GM11168 (cell line): ENCODE results near the gene PRRC1.
"Not testable (repeated sequence)": the region's sequence is repeated elsewhere in the genome, so short reads cannot be mapped to it uniquely, and the experiment has no call there.

Experiments
- in situ Hi-C: fragments of 300-500 bp; cut with MboI; formaldehyde crosslinking; loops from one replicate; pipeline ENCODE4 v1.12.0; 2022; ENCODE audit warnings: low sequenced_read_pairs; ENCODE audit not compliant: unreplicated experiment

Gene PRRC1

DNA sequence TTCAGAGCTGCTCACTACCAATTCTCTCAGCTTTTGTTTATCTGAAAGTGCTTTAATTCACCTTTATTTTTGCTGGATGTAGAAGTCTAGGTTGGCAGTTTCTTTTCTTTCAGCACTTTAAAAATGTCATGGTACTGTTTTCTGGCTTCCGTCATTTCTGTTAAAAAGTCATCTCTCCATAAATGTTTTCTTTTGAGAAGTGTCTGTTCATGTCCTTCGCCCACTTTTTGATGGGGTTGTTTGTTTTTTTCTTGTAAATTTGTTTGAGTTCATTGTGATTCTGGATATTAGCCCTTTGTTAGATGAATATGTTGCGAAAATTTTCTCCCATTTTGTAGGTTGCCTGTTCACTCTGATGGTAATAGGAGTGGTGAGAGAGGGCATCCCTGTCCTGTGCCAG lies 23.1 kb downstream of the PRRC1 start:
- in situ Hi-C loops = not testable (repeated sequence)

DNA sequence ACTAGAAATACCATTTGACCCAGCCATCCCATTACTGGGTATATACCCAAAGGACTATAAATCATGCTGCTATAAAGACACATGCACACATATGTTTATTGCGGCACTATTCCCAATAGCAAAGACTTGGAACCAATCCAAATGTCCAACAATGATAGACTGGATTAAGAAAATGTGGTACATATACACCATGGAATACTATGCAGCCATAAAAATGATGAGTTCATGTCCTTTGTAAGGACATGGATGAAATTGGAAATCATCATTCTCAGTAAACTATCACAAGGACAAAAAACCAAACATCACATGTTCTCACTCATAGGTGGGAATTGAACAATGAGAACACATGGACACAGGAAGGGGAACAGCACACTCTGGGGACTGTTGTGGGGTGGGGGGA lies 27.8 kb downstream of the PRRC1 start:
- in situ Hi-C loops = not testable (repeated sequence)

DNA sequence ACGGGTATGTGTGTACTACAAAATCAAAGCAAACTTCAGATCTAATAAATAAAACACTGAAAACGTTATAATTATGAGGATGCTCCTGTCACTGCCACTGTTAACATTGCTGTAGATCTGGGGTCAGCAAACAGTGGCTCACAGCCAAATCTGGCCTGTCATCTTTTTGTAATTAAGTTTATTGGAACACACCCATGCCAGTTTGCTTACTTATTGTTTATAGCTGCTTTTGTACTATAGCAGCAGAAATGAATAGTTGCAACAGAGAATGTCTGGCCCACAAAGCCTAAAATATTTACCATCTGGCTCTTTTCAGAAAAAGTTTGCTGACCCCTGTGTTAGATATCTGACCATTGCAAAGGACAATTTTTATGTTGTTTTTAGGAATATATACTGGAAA lies 32.1 kb downstream of the PRRC1 start:
- in situ Hi-C loops = no loop called here

DNA sequence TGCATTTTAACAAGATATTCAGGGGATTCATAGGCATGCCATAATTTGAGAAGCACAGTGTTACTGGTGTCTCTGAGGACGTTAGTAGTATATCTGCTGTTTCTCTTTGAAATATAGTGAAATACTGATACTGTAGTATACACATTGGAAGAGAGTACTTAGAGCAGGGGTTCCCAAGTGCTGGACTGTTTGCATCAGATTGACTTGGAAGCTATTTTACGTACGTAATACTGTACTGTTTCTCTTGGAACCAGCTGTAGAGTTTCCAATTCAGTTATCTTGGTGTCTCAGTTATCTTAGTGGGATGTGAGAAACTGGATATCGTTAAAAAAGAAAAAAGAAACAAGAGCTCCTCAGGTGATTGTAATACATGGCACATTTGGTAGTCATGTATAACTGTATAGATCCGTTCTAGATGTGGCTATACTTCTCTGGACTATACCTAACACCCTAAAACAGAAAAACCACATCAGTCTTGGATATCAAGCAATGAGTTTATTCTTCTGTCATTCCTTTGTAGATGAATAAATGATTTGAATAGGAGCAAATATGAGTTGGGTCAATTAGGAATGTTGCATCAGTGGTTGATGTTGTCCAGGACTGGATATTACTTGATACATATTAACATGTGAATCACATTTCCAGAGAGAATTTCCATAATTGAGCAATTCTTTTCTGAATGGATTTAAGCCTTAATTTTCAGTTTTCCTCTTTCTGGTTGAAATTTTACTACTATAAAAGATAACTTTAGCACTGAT lies 33.4 kb downstream of the PRRC1 start:
- in situ Hi-C loops = loop anchor here (25.0 kb wide), 1 partner anchor 311 kb away; no protein-coding TSS in a partner anchor

DNA sequence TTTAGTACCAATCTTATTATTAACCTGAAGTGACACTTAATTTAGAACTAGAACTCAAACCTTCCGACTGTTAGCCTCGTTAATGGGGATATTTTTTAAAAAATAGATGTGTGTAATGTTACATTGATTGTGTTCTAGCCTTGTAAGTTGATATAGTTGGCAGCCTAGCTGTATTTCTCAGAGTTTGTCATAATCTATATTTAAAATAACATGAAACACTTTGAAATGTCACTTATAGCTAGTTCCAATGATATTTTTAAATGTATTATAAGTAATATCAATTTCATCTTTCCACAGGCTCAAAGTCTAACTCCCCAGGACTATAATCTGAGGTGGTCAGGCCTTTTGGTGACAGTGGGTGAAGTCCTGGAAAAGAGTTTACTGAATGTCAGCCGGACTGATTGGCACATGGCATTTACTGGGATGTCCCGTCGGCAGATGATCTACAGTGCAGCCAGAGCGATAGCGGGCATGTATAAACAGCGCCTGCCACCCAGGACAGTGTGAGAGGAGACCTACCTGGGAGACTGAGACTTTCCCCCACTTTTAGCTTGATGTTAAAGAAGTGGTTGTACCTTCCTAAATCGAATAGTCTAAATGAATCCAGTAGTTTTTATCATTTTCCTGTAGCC lies 34.1 kb downstream of the PRRC1 start:
- in situ Hi-C loops = loop anchor here (25.0 kb wide), 1 partner anchor 311 kb away; no protein-coding TSS in a partner anchor

DNA sequence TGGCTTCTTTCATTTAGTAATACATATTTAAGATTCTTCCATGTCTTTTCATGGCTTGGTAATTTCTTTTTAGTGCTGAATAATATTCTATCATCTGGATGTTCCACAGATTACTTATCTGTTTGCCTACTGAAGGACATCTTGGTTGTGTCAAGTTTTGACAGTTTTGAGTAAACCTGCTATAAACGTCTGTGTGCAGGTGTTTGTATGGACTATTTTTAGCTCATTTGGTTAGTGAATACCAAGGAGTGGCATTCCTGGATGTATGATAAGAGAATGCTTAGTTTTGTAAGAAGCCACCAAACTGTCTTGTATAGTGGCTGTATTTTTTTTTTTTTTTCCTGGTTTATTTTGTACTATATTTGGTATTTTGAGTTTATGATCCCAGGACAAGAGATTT lies 38.4 kb downstream of the PRRC1 start:
- in situ Hi-C loops = loop anchor here (25.0 kb wide), 1 partner anchor 306 kb away; no protein-coding TSS in a partner anchor

DNA sequence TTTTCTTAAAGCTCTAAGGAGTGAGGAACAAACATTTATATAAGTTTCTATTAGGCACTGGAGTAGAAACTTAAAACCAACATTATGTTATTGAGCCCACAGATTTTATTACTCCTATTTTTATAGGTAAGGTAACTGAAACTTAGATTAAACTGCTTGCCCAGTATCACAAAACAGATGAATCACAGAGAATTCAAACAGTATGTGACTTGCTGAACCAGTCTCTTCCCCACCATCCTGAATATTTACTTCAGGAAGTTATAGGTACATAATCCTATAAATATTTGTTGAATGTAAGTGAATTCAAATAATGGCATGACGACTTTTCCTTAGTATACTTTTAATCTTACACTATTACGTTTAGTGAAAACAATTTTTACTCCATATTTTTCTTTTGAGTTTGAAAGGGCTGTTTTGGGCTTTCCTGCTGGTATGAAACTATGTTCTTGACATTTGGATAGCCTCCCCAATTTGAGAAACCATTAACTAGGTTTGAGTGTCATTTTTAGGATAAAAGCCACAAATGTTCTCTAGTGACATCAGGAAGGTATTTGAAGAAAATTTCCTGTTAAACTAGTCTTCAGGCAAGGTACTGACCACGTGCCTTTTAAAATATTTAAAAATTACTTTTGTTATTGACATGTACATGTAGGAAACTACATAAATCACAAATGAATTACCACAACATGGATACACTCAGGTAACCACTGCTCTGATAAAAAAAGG lies 39.3 kb downstream of the PRRC1 start:
- in situ Hi-C loops = loop anchor here (25.0 kb wide), 1 partner anchor 306 kb away; no protein-coding TSS in a partner anchor

DNA sequence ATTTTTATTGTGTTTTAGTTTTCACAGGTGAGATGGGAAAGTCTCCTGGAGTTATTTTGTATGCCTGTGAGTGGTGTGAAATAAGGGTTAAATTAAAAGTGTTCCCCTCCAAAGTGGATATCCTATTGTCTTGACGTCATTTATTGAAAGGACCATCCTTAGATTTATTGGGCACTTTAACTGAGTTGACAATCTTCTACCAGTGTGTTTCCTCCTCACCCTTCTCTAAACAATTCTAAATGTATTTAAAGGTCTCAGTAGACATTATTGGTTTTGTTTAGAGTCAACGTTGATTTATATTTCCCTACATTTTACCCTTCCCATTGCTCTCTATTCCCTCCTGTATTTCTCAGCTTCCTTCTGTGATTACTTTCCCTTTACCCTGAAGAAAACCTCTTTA lies 40.8 kb downstream of the PRRC1 start:
- in situ Hi-C loops = loop anchor here (25.0 kb wide), 1 partner anchor 304 kb away; no protein-coding TSS in a partner anchor

DNA sequence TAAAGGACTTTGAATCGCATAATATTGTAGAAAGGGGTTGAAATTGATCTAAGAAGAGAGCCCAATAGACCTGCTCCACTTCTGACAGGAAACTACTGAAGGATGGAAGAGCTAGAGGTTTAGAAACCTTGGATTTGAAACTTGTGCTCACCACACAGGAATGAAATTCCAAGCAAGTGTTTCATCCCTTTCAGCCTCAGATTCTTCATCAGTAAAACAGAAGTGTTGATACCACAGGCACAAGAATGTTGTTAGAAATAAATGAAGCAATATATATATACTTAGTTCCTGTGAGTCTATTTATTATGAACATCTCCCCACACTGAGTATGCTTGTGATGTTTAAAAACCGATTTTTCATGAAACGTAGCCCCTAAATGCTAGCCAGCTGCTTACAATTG lies 43.8 kb downstream of the PRRC1 start:
- in situ Hi-C loops = loop anchor here (25.0 kb wide), 1 partner anchor 301 kb away; no protein-coding TSS in a partner anchor

DNA sequence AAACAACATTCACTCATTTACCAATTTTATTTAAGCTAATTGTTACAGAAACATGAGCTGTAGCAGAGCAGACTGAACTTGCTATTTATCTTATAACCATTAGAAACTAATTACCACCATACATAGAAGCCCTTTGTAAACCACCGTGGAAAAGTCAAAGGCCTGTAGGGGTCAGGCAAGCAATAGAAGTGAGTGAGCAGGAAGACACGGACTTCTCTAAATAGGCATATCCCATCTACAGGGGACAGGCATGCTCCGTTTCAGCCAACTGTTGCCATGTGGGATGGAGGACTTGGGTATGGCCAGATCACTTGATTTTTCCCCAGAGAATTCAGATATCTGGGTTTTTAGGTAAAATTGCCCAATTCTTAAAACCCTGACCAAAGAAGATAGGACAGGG lies 44.8 kb downstream of the PRRC1 start:
- in situ Hi-C loops = loop anchor here (25.0 kb wide), 1 partner anchor 300 kb away; no protein-coding TSS in a partner anchor

DNA sequence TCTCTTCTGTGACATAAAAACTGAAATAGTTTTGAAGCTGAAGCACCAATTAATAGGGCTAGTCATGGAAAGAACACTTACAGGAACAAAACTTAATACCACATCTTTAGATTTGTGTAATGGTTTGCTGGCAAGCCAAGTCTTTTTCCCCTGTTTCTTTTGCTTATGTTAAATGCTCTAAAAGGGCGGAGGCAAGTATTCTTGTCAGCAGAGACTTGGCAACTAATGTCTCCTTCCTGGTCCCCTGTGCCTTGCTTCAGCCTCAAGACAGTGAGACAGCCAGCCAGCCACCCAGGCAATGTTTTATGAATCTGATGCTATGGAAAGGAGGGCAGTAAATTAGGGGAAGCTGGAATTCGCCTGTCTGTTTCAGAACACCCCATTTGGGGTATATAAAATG lies 45.7 kb downstream of the PRRC1 start:
- in situ Hi-C loops = loop anchor here (25.0 kb wide), 1 partner anchor 299 kb away; no protein-coding TSS in a partner anchor

DNA sequence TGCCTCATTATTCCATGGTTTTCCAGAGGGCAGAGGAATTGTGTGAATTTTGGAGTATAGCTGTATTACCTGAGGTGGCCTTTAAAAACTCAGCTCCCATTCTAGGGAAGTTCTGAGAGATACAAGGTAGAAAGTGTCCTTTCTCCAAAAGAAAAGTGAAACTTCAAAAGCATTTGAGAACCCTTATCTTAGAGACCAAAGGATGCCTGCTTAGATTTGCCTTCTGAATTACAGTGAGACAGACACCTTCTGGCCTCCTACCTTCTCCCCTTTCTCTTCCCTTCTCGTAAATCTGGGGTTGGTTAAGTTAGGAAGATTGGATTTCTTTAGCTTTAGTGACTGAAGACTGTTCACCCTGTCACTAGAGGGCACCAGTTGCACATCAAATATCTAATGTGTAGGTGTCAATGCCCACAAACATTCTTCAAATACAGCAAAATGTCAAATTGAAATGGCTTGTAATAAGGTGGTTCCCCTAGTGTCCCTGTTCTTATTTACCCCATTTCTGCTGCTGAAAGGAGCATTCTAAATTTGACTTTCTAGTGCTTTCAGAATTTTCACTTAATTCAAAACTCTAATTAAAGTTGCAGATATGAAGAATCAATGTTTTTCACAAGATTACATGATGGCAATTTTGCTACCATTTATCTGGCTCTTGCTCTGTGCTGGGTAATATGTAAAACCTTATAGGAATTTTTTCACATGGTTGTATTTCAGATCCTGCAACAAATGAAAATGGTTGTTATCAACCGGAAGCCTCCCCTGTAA lies 46.7 kb downstream of the PRRC1 start:
- in situ Hi-C loops = loop anchor here (25.0 kb wide), 1 partner anchor 298 kb away; no protein-coding TSS in a partner anchor

DNA sequence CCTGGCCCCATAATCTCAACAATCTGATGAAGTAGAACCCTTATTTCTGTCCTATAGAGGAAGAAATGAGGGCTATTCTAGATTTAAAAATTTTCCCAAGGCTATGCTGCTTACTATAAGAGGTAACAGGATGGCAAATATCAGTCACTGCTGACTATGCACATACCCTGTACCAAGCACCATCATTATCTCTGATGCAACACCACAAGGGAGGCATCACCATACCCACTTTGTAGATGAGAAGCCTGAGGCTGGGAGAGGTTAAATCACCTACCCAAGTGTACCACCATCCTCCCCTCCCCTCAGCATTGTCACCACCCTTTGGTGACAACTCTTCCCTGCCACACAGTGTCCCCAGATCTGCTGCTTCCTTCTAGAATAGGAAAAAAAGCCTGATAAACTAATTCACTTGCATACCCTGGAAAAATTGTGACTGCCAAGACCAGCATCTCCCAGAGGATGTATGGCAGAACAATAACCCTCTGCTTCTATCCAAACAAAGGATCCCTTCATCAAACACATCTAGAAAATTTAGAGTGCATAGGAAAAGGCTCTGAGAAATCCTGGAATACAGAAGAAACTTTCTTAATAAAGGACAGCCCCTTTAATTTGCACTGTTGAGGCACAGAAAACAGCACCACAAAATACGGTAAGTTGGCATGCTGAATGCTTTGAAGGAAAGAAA lies 48.3 kb downstream of the PRRC1 start:
- in situ Hi-C loops = loop anchor here (5.0 to 25.0 kb wide), 2 partner anchors 297 to 637 kb away; no protein-coding TSS in a partner anchor

DNA sequence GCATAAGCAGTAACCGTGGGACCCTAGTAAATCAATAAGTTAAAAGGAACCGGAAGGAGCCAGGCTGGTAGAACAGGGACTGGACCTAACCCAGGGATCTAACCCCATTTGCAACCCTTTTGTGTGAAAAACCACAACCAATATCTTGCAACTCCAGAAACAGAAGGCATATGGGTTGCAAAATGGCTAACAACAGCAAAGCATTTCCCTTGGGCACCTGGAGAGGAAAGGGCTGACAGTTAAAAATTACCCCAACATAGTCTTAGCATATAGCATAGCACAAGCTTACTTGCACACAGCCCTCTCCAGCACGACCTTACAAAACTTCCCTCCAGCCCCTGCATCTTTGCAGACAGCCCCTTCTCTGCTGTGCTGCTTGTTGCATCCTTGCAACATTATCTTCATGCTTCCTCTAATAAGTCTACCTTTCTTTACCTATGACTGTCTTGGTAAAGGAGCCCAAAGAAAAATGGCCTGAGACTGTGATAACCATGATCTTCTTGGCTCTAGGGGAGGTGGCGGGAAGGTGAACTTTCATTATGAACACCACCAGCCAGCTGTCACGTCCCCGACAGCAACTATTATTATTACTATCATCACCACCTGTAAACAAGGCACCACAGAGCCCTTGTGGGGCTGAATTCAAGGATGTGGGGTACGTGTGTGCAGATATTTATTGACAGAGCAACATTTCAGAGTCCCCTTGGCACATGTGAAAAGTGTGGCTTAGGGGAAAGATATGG lies 49.8 kb downstream of the PRRC1 start:
- in situ Hi-C loops = loop anchor here (5.0 to 25.0 kb wide), 2 partner anchors 295 to 635 kb away; no protein-coding TSS in a partner anchor

DNA sequence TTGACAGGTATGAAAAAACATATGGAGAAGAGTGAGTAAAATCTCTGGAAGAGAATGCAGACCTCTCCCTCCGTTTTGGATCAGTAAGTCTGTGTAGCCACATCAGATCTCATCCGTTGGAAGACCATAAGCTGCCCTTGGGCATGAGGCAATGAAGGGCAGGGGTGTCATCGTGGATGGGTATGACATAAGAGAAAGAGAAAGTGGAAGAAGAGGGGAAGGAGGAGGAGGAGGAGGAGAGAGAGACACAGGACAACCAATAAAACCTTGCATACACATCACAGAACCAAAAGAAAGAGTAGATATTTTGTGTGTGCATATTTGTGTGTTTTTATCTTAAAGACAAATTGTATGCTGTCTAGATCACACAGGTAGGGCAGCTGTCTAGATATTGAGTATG lies 50.7 kb downstream of the PRRC1 start:
- in situ Hi-C loops = loop anchor here (5.0 to 25.0 kb wide), 2 partner anchors 294 to 634 kb away; no protein-coding TSS in a partner anchor

DNA sequence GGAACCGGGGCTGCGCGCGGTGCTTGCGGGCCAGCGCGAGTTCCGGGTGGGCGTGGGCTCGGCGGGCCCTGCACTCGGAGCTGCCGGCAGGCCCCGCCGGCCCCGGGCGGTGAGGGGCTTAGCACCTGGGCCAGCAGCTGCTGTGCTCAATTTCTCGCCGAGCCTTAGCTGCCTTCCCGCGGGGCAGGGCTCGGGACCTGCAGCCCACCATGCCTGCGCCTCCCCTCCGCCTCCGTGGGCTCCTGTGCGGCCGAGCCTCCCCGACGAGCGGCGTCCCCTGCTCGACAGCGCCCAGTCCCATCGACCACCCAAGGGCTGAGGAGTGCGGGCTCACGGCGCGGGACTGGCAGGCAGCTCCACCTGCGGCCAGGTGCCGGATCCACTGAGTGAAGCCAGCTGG lies 52.0 kb downstream of the PRRC1 start:
- in situ Hi-C loops = loop anchor here (5.0 to 25.0 kb wide), 2 partner anchors 293 to 633 kb away; no protein-coding TSS in a partner anchor

DNA sequence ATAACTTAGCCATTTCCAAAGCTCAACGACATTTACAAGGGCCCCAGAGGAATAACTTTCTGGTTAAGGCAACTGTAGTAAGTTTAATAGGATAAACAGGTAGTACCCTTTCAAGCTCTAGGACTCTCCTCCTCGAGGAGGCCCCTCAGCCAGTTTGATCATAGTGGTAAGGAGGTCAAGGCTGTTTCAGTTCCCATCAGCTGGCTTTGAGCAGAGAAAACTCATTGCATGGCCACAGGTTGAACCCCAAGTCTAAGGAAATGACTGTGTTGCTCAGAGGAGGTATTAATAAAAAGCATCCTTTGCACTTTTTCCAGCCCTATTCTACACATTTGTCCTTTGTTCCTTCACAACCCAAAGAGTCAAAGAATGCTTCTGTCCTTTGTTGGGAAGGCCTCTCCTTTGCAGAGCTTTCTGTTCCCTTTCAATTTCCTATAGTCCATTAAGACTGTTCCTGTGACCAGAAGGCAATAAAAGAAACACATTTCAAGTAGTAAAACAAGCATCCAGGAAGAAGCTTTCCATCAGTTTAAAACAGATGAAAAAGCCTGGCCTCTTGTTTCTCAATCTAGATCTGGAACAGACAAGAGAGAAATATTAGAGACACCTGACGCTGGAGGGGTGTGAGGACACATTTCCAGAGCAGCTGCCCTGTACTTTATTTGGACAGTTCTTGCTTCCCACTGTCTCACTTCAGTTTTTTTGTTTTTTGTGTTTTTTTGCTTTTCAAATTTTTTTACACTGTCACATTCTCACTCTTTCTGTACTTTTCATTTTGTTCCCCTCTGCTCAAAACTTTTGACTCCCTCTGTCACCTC lies 54.1 kb downstream of the PRRC1 start:
- in situ Hi-C loops = loop anchor here (25.0 kb wide), 1 partner anchor 291 kb away; no protein-coding TSS in a partner anchor
